ENCODE measurements around the gene DGKB. TPM values are rescaled to one million over a fixed set of nuclear protein-coding genes. Genes with fewer than 3 reads are reported as not detected.

The DGKB gene
- total RNA-seq, 1 experiment from 2014 or later, result not detected

DNA sequence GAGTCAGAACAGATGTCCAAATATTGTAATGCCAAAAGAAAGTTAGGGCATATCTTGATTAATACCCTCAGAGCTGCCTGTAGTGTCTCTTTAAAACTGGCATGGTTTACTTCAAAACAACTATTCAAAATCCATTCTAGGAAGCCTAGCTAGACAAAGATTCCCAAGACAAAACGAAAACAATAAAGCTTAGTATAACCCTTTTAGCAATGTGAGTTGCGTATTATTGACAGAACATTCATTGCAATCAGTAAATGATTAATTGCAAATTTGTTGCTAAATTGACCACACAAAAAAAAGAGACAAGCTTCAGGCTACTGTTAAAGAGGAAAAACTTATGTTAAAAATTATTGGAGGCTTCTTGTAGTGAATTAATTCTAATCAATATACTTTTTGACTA is 406.9 kb downstream of the DGKB start:
- Mint-ChIP-seq H3K36me3 (ENCODE audit: insufficient read depth, unreplicated experiment) (no peaks in the 10 kb centered on the region), H3K27me3 (ENCODE audit: insufficient read depth, unreplicated experiment) (peaks cover 22% of the 10 kb centered on the region), H3K9me3 (ENCODE audit: unreplicated experiment) (no peaks in the 10 kb centered on the region), H3K4me1 (ENCODE audit: insufficient read depth, unreplicated experiment) (no peaks in the 10 kb centered on the region), H3K4me3 (ENCODE audit: unreplicated experiment) (no peak overlapping the region), H3K27ac (ENCODE audit: low read depth, unreplicated experiment) (no peak overlapping the region)
- intact Hi-C loops (cut with micrococcal nuclease), result no loop called here
- TF ChIP-seq, protein P1, sequence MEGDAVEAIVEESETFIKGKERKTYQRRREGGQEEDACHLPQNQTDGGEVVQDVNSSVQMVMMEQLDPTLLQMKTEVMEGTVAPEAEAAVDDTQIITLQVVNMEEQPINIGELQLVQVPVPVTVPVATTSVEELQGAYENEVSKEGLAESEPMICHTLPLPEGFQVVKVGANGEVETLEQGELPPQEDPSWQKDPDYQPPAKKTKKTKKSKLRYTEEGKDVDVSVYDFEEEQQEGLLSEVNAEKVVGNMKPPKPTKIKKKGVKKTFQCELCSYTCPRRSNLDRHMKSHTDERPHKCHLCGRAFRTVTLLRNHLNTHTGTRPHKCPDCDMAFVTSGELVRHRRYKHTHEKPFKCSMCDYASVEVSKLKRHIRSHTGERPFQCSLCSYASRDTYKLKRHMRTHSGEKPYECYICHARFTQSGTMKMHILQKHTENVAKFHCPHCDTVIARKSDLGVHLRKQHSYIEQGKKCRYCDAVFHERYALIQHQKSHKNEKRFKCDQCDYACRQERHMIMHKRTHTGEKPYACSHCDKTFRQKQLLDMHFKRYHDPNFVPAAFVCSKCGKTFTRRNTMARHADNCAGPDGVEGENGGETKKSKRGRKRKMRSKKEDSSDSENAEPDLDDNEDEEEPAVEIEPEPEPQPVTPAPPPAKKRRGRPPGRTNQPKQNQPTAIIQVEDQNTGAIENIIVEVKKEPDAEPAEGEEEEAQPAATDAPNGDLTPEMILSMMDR (IDR thresholded peaks at IDR 0.05; ENCODE audit: unreplicated experiment), result no peak
- BruUV-seq (replicated peaks), result no TSS peak
- CTCF ChIA-PET, result no interaction called here
- no peak for DNase-seq (ENCODE audit: unreplicated experiment)
- POLR2A ChIA-PET, result interaction anchor here (0.6 kb wide), 1 partner anchor 538 kb away, joined by 3 read pairs; no protein-coding TSS in a partner anchor

DNA sequence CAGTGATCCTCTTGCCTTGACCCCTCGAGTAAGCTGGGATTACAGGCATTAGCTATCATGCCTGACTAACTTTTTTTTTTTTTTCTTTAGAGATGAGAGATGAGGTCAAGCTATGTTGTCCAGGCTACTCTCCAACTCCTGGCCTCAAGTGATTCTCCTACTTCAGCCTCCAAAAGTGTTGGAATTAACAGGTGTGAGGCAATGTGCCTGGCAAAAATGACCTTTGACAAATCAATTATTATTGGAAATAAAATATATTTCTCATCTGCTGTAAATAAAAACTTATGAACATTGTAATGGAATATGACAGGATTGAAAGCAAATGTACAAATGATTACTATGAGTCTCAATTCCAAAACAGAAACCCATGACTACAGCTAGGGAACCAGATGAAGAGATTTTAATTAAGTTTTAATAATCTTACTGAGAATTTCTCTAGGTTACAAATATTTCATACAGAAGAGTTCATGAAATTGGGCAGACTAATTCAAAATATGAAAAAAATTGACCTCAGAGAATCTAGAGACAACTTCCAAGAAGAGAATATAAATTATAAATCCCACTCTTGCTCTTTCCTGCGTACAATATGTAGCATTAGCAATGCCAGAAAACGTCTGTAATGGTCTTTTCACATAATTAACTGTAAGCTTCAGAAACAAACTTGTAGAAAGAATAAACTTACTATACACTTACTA is 414.7 kb downstream of the DGKB start:
- Mint-ChIP-seq H3K9me3 (ENCODE audit: unreplicated experiment) (no peaks in the 10 kb centered on the region), H3K4me1 (ENCODE audit: insufficient read depth, unreplicated experiment) (no peaks in the 10 kb centered on the region), H3K27ac (ENCODE audit: low read depth, unreplicated experiment) (no peak overlapping the region), H3K4me3 (ENCODE audit: unreplicated experiment) (no peak overlapping the region), H3K27me3 (ENCODE audit: insufficient read depth, unreplicated experiment) (peaks cover 10% of the 10 kb centered on the region), H3K36me3 (ENCODE audit: insufficient read depth, unreplicated experiment) (no peaks in the 10 kb centered on the region)
- no TSS peak for BruUV-seq (replicated peaks)
- POLR2A ChIA-PET, result interaction anchor here (0.5 kb wide), 1 partner anchor 143 kb away, joined by 3 read pairs; no protein-coding TSS in a partner anchor
- TF ChIP-seq, protein P1 (IDR thresholded peaks at IDR 0.05; ENCODE audit: unreplicated experiment), result no peak
- no peak for DNase-seq (ENCODE audit: unreplicated experiment)
- CTCF ChIA-PET, result interaction anchor here (0.6 to 1.6 kb wide), 2 partner anchors 204 to 1155 kb away, joined by 4 to 6 read pairs; no protein-coding TSS in a partner anchor
- intact Hi-C loops (cut with micrococcal nuclease), result no loop called here

DNA sequence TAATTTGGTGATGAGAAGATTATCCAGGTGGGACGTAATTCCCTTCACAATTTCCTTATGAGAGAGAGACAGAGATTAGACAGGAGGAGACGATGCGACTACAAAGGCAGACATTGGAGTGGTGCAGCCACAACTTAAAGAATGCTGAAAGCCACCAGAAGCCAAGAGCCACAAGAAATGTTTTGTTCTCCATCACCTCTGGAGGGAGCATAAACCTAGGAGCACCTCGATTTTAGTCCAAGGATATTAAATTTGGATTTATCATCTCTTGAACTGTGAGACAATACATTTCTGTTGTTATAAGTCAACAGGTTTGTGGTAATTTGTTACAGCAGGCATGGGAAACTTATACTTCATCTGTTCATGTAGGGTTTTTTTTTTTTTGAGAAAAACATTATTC is 418.9 kb downstream of the DGKB start:
- TF ChIP-seq, protein P1 (IDR thresholded peaks at IDR 0.05; ENCODE audit: unreplicated experiment), result peak; percentile 21
- BruUV-seq (replicated peaks), result no TSS peak
- CTCF ChIA-PET, result interaction anchor here (2.1 kb wide), 1 partner anchor 208 kb away, joined by 13 read pairs; no protein-coding TSS in a partner anchor
- intact Hi-C loops (cut with micrococcal nuclease), result loop anchor here (1.0 kb wide), 1 partner anchor 208 kb away; no protein-coding TSS in a partner anchor
- Mint-ChIP-seq H3K27me3 (ENCODE audit: insufficient read depth, unreplicated experiment) (peaks cover 32% of the 10 kb centered on the region), H3K4me1 (ENCODE audit: insufficient read depth, unreplicated experiment) (no peaks in the 10 kb centered on the region), H3K27ac (ENCODE audit: low read depth, unreplicated experiment) (no peak overlapping the region), H3K4me3 (ENCODE audit: unreplicated experiment) (no peak overlapping the region), H3K36me3 (ENCODE audit: insufficient read depth, unreplicated experiment) (no peaks in the 10 kb centered on the region), H3K9me3 (ENCODE audit: unreplicated experiment) (no peaks in the 10 kb centered on the region)
- POLR2A ChIA-PET, result no interaction called here
- DNase-seq (ENCODE audit: unreplicated experiment), result no peak

DNA sequence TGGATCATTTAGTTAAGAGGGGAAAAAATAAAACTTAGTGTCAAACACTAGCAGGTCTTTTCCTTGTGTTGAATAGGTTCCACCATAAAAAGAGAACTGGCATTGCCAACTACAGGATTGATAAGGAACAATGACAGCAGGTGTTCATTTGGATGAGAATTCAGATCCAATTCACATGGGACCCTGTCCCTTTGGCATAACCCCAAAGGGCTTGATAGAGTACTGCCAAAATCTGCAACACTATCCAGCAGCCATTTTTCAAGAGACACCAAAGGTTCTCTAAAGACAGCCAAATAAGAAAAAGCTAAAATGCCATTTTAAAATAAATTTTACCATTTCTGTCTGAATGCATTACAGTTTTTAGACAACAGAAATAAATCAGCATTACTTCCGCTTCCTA is 422.3 kb downstream of the DGKB start:
- BruUV-seq (replicated peaks), result no TSS peak
- H3K9me3 Mint-ChIP-seq (ENCODE audit: unreplicated experiment), result no peaks in the 10 kb centered on the region
- DNase-seq (ENCODE audit: unreplicated experiment), result no peak
- CTCF ChIA-PET, result interaction anchor here (0.5 to 1.0 kb wide), 4 partner anchors 200 to 1413 kb away, joined by 3 to 5 read pairs (median 4); no protein-coding TSS in a partner anchor
- H3K36me3 Mint-ChIP-seq (ENCODE audit: insufficient read depth, unreplicated experiment), result no peaks in the 10 kb centered on the region
- H3K4me1 Mint-ChIP-seq (ENCODE audit: insufficient read depth, unreplicated experiment), result no peaks in the 10 kb centered on the region
- H3K27me3 Mint-ChIP-seq (ENCODE audit: insufficient read depth, unreplicated experiment), result peaks cover 39% of the 10 kb centered on the region
- TF ChIP-seq, protein P1 (IDR thresholded peaks at IDR 0.05; ENCODE audit: unreplicated experiment), result no peak
- H3K4me3 Mint-ChIP-seq (ENCODE audit: unreplicated experiment), result no peak overlapping the region
- no peak overlapping the region for H3K27ac Mint-ChIP-seq (ENCODE audit: low read depth, unreplicated experiment)
- POLR2A ChIA-PET, result interaction anchor here (0.6 kb wide), 1 partner anchor 1411 kb away, joined by 3 read pairs; no protein-coding TSS in a partner anchor
- intact Hi-C loops (cut with micrococcal nuclease), result no loop called here

Measured in MCF 10A (cell line).